NCI-H146 (cell line): ENCODE measurements around the gene REEP2.

ENCODE experiments used
- DNase-seq: peaks from one replicate; lab custom pipeline; 2025; lab: John Stamatoyannopoulos, UW

Gene REEP2

DNA sequence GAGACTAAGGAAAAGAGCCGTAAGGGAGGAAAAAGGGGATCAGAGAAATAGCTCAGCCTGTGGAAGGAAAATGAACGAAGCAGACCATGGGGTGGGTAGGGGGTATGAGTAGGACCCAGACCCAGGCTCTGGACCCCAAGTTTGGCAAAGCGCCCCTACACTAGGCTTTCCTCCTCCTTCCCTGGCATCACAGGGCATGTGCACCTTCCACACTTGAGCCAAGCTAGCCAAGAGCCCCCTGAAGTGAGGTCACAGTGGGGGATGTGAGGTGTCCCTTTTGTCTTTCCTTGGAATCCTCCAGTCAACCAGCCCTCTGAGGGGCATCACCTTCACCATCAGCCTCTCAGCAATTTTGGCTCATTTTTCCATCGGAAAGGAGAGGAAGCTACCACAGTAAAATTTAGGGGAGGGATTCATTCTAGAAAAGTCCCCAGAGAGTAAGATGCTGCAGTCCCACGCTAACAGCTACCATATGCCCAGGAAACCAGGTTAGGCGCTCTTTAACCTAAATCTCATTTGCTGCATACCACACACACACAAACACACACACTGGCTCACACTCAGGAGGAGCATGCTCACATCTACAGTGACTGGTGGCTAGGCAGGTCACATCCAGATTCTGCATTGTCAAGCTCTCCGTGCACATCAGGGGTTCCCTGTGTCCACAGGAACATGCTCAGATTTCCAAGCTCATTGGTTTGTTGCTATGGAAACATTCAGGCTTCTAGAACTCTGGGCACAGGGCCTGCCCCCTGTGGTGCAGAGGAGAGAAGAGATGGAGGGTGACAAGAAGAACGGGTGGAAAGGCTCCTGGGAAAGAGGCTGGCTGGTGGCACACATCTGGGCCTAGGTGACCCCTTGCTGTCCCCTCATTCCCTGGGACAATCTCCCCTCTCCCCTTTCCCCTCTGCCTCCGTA, 9.9 kb downstream of the REEP2 start:
- peak; percentile 94 for DNase-seq

DNA sequence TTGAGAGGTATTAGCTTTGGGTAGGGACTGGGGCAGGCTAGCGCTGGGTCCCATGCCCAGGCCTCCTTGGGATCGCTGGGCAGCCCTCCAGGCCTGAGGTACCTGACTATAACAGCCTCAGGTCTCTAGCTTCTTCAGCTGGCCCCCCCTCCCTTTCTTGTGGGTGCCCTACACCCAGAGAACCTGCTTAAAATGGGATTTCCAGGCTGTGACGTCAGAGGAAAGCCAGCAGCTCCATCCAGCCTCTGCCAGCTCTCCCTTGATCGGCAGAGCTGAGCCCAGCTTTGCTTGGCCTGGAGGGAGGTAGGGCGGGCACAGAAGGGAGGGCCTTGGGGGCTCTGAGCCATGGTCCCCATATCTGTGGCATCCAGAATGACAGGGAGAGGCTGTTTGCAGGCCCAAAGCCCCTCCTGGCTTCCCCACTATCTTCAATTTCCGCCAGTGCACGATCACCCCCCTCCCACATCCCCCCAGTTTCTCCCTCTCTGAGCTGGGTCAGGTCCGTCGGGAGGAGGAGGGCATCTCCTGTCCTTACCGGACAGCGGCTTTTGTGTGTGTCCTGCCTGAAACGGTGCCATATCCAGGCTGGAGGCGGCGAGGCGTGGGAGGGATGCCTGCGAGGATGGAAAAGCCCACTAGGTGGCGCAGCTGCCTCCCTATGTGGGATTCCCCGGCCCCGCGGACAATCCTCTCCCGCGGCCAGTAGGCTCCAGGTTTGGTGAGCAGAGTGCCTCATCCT, 10.8 kb downstream of the REEP2 start:
- DNase-seq: peak; percentile 75

DNA sequence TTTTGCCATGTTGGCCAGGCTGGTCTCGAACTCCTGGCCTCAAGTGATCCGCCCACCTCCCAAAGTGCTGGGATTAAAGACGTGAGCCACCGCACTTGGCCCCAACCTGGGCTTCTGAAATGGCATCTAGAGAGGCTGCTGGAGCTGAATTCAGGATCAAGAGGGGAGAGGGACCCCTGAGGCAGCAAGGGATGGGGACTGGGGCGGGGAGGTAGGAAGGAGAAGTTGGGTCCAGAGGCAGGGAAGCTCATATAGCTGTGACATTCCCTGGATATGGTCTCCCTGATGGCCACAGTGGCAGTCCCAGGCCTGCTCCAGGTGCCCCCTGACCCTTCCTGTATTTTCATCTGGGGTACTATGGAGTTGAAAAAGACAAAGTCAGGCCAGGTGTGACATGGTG, 12.1 kb downstream of the REEP2 start:
- DNase-seq: no peak

DNA sequence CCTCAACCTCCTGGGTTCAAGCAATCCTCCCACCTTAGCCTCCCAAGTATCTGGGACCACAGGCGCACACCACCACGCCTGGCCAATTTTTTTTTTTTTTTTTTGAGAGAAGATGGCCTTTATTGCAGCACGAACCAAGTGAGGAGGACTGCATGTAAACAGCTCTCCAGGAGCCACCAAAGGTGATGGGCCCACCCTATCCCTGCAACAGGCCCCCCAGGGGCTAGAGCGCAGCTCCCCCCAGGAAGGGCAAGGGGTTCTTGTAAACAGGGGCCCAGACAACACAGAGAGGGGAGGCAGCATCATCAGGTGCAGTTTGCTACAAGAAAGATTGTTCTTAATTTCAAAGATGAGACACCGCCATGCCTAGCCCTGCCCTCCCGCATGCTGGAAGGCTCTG, 13.9 kb downstream of the REEP2 start:
- DNase-seq: no peak

DNA sequence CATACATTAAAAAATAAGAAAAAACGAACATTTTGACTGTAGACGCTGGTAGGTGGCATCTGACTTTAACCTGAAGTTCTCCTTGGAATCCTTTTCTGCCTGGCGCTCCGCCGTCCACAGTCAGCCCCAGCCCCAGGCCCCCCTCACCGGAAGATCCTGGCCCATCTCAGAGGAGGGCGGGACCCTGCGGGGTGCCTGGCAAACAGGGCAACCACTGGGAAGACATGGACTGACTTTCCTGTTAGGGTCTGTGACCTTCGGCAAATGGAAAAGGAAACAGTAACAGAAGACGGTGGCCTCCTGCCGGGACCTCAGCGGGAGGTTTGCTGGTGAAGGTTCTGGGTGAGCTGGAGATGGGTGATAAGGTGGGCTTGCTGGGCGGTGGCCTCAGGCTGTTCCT, 14.7 kb downstream of the REEP2 start:
- no peak for DNase-seq

DNA sequence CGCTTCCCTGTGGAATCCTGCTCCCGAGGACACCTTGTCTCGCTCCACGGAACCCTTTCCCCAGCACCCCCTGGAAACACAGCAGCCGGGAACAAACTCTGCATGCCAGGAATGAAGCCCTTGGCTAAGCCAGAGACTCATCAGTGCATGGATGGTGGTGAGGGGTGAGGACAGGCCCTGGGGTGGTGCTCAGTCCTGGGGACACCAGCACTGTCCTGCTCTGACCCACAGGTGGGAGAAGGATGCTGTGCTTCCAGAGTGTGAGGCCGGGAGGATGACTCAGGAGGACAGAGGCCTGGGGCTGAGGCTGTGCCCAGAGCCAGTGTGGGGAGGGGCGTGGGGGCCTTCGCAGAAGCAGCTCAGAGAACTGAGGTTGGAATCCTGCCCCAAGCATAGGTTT, 15.3 kb downstream of the REEP2 start:
- no peak for DNase-seq

DNA sequence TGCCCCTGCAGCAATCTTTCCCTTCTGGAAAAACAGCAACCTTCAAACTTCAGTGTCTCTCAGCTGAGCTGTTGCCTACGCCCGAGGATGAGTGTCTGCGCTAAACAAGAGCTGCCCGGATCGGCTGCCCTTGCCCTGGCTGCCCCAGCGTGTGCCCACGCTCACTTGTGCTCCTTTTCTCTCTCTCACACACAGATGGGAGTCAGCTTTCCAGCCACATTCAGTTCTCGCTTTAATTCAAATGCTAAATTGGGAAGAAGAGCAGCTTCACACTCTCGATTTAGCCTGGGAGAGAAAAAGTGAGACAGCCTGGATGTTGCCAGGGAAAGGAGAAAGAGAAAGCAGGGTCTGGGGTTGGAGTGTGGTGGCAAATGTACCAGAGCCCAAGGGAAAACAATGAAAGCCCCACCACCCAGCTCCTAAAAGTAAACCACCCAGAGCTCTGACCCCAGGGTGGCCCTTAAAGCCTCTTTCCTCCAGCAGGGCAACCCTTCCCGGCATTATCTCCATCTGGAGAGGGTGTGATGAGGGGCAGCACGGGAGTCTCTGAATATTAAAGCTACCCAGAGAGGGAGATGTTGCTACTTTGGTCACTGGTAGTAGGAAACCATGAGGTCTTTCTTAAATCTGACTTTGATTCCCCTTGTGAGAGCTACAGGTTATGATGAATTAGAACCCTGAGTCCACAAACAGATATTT, 16.5 kb downstream of the REEP2 start:
- no peak for DNase-seq

DNA sequence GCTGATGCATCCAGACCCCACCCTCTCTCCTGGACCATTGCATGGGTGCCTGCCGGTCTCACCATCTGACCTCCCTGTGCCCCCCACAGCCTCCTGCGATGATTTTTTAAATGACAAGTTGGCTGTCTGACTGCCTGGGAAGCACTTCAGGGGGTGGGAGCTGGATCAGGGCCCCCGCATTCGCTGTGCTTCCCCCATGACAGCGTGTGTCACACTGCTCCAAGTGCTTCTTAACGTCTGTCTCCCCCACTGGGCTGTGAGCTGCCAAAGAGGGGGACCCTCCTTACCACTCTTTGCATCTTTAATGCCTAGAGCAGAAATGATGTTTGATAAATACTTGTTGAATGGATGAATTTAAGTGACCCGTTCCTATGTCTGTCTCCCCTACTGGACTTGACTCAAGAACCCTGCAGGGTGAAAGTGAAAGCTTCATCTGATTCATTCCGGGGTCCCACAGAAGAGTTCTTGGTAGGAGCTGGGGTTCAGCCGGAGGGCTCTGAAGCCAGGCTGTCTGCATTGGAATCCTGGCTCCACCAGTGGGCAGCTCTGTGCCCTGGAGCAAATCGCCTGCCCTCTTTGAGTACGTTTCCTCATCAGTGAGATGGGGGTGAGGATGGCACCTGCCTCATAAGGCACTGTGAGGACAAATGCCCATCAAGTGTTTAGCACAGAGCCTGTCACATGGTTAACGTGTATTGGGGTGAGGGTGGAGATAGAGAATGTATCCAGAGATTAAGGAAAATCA, 18.8 kb downstream of the REEP2 start:
- no peak for DNase-seq

DNA sequence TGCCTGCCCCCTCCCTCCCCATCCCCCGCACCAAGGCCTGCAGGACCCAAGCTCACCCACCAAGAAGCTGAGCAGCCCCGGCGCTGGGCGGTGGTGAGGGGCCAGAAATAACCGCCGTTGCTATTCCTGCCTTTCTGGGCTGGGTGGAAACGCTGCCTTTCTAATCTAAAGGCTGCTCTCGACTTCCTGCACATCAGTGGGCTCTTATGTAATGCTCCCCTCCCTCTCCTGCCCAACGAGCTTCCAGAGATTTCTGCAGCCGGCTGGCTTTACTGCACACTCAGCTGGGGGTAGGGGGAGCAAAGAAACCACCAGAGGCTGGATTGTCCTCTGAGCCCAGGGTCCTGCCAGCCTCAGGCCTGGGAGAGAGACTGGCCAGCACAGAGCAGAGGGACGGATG, 19.5 kb downstream of the REEP2 start:
- DNase-seq: no peak

DNA sequence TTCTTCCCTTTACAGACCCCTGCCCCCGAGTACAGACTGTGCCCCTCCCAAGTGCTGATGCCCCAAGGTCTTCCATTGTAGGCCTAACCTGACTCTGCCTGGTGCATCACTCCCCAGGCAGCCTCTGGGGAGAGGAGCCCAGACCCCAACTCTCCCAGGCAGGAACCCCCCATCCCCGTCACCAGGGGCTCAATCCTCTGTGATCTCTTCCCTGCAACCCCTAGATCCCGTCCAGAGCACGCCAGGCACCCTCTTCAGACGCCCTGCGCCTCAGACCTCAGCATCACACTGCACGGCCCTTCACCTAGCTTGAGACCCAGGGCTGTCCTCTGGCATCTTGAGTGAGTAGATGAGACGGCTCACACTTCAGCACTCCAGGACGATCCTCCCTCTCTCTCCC, 20.0 kb downstream of the REEP2 start:
- DNase-seq: no peak

DNA sequence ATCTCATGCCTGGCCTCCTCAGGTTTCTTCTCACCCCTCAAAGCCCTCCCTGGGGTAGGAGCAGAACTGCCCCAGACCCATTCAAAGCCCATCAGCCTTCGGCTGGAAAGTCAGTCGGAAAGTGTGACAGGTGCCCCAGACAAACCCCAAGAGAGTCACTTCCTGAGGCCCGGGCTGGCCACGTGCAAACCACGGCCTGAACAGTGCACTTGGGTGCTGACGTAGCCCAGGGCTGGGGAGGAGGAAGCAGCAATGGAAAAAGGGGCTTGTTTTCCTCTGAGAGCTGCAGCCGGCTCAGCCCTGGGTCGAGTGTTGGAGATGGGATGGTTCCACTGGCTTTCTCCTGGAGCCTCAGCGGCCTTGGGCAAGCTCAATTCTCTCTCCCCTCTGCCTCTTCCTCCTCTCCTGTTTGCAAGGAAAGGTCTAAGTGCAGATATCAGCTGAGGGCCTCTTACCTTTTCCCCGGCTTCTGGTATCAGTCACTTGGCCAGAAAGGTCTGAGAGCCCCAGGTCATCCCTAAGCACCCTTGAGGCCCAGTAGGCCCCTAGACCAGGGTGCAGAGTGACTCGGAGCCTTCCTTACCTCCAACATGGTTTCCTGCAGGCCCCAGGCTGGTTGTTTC, 20.6 kb downstream of the REEP2 start:
- no peak for DNase-seq

DNA sequence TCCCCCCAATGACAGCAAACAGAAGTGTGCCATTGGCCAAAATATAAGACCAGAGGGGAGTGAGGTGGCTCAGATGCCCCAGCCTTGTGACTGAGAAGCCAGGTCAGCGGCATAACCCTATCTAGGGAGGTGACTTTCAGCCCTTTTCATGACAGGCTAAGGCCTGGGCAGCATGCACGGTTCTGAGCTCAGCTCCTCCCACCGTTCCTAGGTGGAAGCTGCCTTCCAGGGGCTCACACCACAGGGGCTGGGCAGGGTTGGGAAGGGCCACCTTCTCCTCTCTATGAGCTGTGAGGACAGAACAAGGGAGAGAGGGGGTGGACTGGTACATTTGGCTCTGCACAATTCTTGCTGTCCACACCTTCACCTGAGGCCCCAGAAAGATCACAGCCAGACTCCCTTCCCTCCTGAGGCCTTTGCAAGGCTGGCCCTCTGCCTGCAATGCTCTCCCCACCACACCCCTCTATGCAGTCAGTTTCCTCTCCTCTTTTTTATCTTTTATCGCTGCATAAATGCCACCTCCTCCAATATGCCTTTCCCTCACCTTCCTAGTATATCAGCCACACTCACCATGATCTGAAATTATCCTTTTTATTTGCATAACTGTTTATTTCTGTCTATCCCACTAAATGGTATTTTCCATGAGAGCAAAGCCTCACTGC, 21.3 kb downstream of the REEP2 start:
- no peak for DNase-seq

DNA sequence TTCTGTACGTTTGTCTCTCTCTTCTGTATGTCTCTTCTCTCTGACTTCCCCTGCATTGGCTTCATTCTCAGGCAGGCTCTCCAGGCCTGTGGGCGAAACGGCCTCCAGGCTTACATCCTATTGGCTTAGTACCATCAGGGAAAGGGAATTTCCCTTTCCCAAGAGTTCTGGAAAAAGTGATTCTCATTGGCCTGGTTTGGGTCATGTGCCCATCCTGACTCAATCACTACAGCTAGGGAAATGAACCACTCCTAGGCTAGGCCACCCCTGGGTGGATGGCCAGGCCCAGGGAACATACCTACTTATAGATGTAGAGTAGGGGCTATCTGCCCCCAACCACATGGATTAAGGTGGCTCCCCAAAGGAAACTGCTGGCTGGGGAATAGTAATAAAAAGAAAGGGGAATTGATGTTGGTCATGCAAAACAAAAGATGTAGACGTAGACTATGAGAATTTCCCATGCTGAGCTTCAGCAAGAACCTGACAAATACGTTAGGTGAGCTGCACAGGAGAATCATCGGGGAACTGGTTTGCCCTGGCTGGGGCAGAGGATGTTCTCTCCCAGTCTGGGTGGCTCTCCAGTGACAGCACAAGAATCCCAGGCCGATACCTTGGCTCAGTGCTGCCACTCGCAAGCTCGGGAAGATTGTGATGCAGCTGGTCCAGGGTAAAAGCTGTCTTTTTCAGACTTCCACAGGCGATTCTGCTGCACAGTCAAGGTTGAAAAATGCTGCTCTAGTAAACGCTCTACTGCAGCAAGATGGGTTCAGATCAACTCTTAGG, 22.7 kb downstream of the REEP2 start:
- no peak for DNase-seq

DNA sequence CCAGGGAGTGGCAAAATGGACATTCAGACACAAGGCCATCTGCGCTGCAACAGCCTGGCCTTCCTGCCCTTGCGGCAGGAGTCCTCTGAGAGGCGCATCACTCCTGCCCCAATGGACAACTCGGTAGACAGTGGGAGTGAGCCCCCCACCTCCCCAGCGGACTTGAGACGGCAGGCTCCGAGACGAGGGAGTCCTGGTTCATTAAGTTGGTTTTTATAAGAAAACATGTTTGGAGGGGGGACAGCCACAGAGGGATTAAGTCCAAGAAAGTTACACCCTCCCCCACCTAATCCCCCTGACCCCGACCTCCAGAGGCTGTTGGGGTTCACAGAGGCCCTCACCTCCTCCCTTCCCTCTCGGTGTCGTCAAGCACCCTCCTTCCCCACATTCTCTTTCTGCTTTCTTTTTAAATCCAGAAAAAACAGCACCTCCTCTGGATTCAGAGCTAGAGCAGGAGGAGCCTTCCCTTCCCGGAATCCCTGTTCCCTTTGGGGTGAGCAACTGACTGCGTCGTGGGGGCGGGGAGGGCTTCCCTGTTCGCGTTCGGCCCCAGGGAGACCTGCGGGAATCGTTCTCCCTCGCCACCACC, 24.7 kb downstream of the REEP2 start:
- DNase-seq: peak; percentile 14

DNA sequence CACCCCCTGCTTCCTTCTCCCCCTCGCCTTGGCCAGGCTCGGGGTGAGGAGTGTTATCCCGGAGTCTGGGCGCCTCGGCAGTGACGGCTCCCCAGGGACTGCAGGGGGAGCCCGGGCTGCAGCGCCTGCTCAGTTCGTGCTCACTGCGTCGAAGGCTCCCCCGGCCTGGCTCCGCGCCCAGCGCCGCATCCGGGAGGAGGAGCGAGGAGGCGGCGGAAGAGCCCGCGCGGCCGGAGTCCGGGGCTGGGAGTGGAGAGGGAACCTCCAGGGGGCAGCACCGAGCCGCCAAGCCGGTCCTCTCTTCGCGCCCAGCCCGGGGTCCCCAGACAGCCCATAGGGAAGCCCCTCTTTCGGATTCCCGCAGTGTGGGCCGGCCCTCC, 25.1 kb downstream of the REEP2 start:
- DNase-seq: peak; percentile 82

DNA sequence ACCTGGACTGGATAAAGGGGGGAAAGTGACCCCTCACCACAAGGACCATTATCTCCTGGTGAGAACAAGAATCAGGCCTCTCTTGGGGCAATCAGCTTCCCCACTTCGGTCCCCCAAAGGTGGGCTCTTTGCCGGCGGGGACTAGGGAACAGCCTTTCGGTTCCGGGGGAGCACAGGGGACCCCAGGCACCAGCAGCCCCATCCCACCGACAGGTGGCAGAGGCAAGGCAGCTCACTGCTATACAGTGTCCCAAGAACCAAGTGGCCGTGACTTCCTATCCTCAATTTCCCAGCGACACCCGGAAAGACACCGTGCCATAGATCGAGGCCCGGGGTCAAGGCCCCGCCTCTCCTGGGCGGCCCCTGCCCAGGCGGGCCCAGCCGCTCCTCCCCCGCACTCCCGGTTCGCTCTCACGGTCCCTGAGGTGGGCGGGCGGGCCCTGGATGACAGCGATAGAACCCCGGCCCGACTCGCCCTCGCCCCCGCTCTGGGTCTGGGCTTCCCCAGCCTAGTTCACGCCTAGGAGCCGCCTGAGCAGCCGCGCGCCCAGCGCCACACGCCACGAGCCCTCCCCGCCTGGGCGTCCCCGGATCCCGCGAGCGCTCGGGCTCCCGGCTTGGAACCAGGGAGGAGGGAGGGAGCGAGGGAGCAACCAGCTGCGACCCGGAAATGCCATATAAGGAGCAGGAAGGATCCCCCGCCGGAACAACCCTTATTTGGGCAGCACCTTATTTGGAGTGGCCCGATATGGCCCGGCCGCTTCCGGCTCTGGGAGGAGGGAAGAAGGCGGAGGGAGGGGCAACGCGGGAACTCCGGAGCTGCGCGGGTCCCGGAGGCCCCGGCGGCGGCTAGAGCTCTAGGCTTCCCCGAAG, 25.8 kb downstream of the REEP2 start:
- DNase-seq: peak; percentile 98

DNA sequence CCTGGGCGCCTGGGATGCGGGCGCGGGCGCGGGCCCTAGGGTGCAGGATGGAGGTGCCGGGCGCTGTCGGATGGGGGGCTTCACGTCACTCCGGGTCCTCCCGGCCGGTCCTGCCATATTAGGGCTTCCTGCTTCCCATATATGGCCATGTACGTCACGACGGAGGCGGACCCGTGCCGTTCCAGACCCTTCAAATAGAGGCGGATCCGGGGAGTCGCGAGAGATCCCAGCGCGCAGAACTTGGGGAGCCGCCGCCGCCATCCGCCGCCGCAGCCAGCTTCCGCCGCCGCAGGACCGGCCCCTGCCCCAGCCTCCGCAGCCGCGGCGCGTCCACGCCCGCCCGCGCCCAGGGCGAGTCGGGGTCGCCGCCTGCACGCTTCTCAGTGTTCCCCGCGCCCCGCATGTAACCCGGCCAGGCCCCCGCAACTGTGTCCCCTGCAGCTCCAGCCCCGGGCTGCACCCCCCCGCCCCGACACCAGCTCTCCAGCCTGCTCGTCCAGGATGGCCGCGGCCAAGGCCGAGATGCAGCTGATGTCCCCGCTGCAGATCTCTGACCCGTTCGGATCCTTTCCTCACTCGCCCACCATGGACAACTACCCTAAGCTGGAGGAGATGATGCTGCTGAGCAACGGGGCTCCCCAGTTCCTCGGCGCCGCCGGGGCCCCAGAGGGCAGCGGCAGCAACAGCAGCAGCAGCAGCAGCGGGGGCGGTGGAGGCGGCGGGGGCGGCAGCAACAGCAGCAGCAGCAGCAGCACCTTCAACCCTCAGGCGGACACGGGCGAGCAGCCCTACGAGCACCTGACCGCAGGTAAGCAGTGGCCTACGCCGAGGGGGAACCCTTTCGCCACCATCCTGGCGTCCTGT, 26.6 kb downstream of the REEP2 start, which contains the start of gene EGR1:
EGR1 (plus strand) TSS at position 219 of the 864 bp plus-strand sequence; CDS start at position 502, 283 bp downstream.
- peak; percentile 89 for DNase-seq
